C4-2B (cell line): ENCODE results near the gene ZNF232.

Source experiments
- ZFX ChIP-seq: fragments of 450-650 bp; IDR thresholded peaks from 2 replicates; pipeline ENCODE4 v1.6.1; 2017
- TF ChIP-seq, protein P1 (sequence below): fragments of 450-650 bp; conservative IDR thresholded peaks from 2 replicates; pipeline ENCODE4 v1.5.1; 2017; ENCODE audit warnings: mild to moderate bottlenecking

DNA sequence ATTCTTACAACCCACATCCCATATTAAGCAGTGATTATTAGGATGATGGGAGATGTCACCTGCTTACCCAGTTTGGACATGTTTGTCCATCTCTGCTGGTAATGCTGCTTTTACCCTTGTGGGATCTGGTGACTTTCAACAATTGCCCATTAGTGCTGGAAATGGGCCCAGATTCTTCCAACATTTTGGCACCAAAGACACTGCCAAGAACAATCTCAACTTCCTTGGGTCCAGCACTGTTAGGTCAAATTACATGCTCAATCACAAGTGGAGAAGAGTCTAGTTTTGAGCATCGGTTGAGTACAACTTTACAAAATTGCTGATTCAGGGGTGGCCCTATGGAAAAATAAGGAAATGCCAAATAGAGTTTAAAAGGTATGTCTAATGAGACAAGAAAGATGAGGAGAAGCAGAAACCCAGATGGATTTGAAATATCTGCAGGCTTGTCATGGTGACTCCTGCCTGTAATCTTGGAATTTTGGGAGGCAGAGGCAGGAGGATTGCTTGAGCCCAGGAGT is 46.4 kb downstream of the ZNF232 start:
- TF ChIP-seq, protein P1, sequence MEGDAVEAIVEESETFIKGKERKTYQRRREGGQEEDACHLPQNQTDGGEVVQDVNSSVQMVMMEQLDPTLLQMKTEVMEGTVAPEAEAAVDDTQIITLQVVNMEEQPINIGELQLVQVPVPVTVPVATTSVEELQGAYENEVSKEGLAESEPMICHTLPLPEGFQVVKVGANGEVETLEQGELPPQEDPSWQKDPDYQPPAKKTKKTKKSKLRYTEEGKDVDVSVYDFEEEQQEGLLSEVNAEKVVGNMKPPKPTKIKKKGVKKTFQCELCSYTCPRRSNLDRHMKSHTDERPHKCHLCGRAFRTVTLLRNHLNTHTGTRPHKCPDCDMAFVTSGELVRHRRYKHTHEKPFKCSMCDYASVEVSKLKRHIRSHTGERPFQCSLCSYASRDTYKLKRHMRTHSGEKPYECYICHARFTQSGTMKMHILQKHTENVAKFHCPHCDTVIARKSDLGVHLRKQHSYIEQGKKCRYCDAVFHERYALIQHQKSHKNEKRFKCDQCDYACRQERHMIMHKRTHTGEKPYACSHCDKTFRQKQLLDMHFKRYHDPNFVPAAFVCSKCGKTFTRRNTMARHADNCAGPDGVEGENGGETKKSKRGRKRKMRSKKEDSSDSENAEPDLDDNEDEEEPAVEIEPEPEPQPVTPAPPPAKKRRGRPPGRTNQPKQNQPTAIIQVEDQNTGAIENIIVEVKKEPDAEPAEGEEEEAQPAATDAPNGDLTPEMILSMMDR: no peak
- no peak for TF ChIP-seq ZFX
